Neural progenitor cell (in vitro differentiated cells): Measurements from ENCODE around the gene IQGAP3.
"Not testable (repeated sequence)": the region's sequence is repeated elsewhere in the genome, so short reads cannot be mapped to it uniquely, and the experiment has no call there.

Experiments
- CTCF ChIP-seq: fragments of 200-600 bp; sonication (generic); IDR thresholded peaks from 2 replicates; pipeline ENCODE4 v1.5.1; 2017; ENCODE audit warnings: antibody characterized with exemption, mild to moderate bottlenecking
- EZH2phosphoT487 ChIP-seq: fragments of 200-600 bp; sonication (generic); IDR thresholded peaks from 2 replicates; pipeline ENCODE4 v1.6.1; 2017; ENCODE audit warnings: antibody characterized with exemption

DNA sequence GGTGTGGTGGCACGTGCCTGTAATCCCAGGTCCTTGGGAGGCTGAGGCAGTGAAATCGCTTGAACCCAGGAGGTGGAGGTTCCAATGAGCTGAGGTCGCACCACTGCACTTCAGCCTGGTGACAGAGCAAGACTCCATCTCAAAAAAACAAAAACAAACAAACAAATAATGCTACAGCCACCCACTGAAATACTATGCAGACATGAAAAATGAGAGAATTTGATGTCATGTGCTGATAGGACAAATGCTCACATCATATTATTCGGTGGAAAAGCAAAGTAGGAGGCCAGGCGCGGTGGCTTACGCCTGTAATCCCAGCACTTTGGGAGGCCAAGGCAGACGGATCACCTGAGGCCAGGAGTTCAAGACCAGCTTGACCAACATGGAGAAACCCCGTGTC is 37.7 kb upstream of the IQGAP3 start:
- TF ChIP-seq EZH2phosphoT487, CTCF: not testable (repeated sequence)
